WI38 (cell line): ENCODE results near the gene SEMA7A.

Experiments used
- H3K4me3 ChIP-seq: 2 replicates; pipeline ENCODE4 v1.5.1; 2011; ENCODE audit warnings: low read depth, mild to moderate bottlenecking, control low read depth, low read length
- CTCF ChIP-seq: IDR thresholded peaks from 2 replicates; pipeline ENCODE4 v1.5.1; 2012; ENCODE audit warnings: low read depth, mild to moderate bottlenecking, control low read depth, low read length

Gene SEMA7A

DNA sequence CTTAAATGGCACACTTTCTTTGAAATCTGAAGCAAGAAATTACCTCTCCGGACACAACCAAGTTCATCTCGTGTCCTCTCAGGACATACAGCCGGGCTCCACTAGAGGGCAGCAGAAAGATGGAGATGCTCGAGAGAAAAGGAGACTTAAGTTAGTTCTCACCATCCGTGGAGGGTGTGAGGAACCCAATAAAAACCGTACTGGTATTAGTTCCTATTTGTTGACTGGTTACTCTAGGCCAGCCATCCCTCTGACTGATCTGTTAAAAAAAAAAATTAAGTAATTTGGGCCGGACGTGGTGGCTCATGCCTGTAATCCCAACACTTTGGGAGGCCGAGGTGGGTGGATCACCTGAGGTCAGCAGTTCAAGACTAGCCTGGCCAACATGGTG is 58.5 kb downstream of the SEMA7A start:
- peak; percentile 92 for TF ChIP-seq CTCF
- H3K4me3 ChIP-seq = no peak overlapping the region

- peak overlapping the region; percentile 74 for H3K4me3 ChIP-seq
- TF ChIP-seq CTCF = no peak
These were observed 59.0 kb downstream of the SEMA7A start for GRCh38 chr15:74374648-74375302.

DNA sequence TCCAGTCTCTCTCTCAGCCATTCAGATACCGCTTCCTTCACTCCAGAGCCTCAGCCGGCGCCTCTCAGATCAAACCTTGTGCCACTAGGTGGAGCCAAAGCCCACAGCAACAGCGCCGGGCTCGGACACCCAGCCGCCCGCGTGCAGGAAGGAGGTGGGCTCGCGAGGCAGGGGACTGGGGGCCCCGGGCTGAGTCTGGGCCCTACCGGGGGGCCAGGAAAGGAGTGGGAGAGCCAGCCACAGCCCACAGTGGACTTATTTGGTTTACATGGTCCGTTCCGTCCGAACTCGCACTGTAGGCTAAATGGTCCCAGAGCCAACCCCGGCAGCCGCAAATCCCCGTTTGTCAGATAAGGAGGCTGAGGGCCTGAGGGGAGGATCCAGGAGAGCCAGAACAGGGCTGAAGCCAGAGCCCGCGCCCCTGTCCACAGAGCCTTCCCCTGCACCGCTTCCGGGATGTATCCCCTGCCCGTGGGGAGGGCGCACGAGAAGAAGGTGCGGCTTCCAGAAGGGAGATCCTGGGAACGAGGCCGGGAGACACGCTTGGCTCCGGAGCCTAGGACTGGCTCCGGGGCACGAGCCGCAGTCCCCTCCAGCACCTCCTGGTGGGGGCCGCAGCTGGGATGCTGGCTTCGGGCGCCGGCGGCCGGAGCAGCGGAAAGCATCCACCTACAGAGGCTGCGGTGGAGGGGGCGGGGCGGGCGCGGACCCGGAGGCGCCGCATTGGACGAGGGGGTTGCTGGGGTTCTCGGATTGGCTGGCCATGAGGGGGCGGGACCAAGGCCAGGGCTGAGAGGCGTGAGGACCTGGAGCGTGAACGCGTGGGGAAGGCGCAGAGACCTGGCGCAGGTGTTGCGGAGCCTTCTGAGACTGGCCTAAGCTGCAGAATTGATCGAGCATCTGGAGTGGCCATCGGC is 59.8 kb downstream of the SEMA7A start:
- H3K4me3 ChIP-seq = peak overlapping the region; percentile 74
- TF ChIP-seq CTCF = peak; percentile 77

- no peak overlapping the region for H3K4me3 ChIP-seq
- TF ChIP-seq CTCF = no peak
These were observed 60.6 kb downstream of the SEMA7A start for GRCh38 chr15:74373056-74373650.

- TF ChIP-seq CTCF = no peak
- H3K4me3 ChIP-seq = no peak overlapping the region
These were observed 63.3 kb downstream of the SEMA7A start for GRCh38 chr15:74370471-74370870.

- no peak overlapping the region for H3K4me3 ChIP-seq
- TF ChIP-seq CTCF = no peak
These were observed 64.0 kb downstream of the SEMA7A start for GRCh38 chr15:74369756-74370155.
